ENCODE measurements around the gene SIM2.

DNA sequence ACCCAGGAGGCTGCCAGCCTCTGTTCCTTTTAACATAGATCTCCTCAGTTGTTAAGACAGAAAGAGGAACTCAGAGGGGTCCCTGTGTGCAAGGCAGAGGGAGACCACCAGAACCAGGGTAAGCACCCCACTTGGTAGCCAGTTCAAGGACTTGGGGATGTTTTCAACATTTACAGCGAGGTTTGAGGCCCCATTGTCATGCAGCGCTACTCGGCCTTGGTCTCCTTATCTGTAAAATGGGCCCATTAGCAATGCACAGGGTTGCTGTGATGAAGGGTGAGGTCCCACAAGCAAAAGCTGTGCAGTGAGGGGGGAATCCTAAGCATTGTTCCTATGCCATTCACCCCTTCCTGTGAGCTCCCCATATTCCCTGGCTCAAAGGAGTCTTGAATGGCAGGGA, 4.2 kb downstream of the SIM2 start:
- TF ChIP-seq, protein P1, sequence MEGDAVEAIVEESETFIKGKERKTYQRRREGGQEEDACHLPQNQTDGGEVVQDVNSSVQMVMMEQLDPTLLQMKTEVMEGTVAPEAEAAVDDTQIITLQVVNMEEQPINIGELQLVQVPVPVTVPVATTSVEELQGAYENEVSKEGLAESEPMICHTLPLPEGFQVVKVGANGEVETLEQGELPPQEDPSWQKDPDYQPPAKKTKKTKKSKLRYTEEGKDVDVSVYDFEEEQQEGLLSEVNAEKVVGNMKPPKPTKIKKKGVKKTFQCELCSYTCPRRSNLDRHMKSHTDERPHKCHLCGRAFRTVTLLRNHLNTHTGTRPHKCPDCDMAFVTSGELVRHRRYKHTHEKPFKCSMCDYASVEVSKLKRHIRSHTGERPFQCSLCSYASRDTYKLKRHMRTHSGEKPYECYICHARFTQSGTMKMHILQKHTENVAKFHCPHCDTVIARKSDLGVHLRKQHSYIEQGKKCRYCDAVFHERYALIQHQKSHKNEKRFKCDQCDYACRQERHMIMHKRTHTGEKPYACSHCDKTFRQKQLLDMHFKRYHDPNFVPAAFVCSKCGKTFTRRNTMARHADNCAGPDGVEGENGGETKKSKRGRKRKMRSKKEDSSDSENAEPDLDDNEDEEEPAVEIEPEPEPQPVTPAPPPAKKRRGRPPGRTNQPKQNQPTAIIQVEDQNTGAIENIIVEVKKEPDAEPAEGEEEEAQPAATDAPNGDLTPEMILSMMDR (IDR thresholded peaks at IDR 0.05), result no peak
- no peak for TF ChIP-seq POLR2A (IDR thresholded peaks at IDR 0.05)

Measured in testis (tissue), 2 donors.